ENCODE data around the gene KBTBD6.

GRCh38 chr13:41133951-41134350, 1.3 kb upstream of the KBTBD6 start:
- no peak for TF ChIP-seq POLR2AphosphoS5 (IDR thresholded peaks at IDR 0.05)
- TF ChIP-seq, protein P1, sequence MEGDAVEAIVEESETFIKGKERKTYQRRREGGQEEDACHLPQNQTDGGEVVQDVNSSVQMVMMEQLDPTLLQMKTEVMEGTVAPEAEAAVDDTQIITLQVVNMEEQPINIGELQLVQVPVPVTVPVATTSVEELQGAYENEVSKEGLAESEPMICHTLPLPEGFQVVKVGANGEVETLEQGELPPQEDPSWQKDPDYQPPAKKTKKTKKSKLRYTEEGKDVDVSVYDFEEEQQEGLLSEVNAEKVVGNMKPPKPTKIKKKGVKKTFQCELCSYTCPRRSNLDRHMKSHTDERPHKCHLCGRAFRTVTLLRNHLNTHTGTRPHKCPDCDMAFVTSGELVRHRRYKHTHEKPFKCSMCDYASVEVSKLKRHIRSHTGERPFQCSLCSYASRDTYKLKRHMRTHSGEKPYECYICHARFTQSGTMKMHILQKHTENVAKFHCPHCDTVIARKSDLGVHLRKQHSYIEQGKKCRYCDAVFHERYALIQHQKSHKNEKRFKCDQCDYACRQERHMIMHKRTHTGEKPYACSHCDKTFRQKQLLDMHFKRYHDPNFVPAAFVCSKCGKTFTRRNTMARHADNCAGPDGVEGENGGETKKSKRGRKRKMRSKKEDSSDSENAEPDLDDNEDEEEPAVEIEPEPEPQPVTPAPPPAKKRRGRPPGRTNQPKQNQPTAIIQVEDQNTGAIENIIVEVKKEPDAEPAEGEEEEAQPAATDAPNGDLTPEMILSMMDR (IDR thresholded peaks at IDR 0.05) = no peak
- no peak for TF ChIP-seq POLR2A (IDR thresholded peaks at IDR 0.05)
